ENCODE data around the gene DGKG.

The DGKG gene

GRCh38 chr3:186366206-186366605 lies 4.2 kb upstream of the DGKG start:
- Histone ChIP-seq H3K27ac (ENCODE audit: low read depth, low read length) (no peak overlapping the region), H3K4me1 (ENCODE audit: control insufficient read depth, insufficient read depth, low read length, unreplicated experiment) (no peaks in the 10 kb centered on the region), H3K4me3 (ENCODE audit: low read depth, low read length) (no peak overlapping the region), H3K36me3 (ENCODE audit: insufficient read depth, low read length) (no peaks in the 10 kb centered on the region), H3K27me3 (ENCODE audit: insufficient read depth, low read length) (peaks cover 99% of the 10 kb centered on the region), H2AFZ (ENCODE audit: low read length, unreplicated experiment) (no peak overlapping the region), H3K79me2 (ENCODE audit: control insufficient read depth, insufficient read depth, low read length, unreplicated experiment) (no peaks in the 10 kb centered on the region)

- Histone ChIP-seq H3K27ac (ENCODE audit: low read depth, low read length) (no peak overlapping the region), H3K79me2 (ENCODE audit: control insufficient read depth, insufficient read depth, low read length, unreplicated experiment) (no peaks in the 10 kb centered on the region), H3K4me3 (ENCODE audit: low read depth, low read length) (no peak overlapping the region), H2AFZ (ENCODE audit: low read length, unreplicated experiment) (no peak overlapping the region), H3K4me1 (ENCODE audit: control insufficient read depth, insufficient read depth, low read length, unreplicated experiment) (no peaks in the 10 kb centered on the region), H3K36me3 (ENCODE audit: insufficient read depth, low read length) (no peaks in the 10 kb centered on the region), H3K27me3 (ENCODE audit: insufficient read depth, low read length) (peaks cover 99% of the 10 kb centered on the region)
Measured at GRCh38 chr3:186365202-186365974, 3.4 kb upstream of the DGKG start.

DNA sequence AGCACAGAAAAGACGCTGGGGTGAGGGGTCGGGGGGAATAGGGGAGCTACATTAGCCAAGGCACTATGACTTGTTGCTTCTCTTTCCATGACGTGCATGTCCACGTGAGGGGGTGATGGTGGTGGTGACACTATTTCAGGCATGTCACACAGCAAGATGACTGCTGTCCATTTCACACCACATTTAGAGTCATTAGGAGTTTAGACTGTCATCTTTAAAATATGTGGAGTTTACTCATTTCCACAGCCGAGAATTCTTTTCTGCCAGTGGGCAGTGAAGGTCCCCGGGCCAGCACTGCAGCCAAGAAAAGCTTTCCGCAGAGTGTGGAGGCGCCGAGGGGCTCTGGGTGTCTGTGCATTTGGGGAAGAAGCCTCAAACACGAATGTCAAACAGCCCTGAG lies 954 bp upstream of the DGKG start:
- H3K36me3 ChIP-seq (ENCODE audit: insufficient read depth, low read length) = no peaks in the 10 kb centered on the region

DNA sequence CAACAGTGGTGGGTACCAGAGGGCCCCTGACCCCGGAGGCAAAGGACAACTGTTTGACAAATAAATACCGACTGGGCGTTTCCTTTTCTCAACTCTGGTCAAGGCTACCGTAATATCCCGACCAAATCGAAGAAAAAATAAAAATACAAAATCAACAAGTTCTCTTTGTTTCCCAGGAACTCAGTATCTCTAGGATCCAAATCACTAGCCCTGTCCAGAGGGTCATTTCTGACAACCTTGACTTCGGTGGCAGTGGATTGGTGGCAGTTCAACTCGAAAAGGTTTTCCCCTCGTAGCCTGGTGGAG lies 456 bp upstream of the DGKG start:
- no peaks in the 10 kb centered on the region for H3K36me3 ChIP-seq (ENCODE audit: insufficient read depth, low read length)
- no peaks in the 10 kb centered on the region for H3K4me1 ChIP-seq (ENCODE audit: control insufficient read depth, insufficient read depth, low read length, unreplicated experiment)
- H3K4me3 ChIP-seq (ENCODE audit: low read depth, low read length) = peak overlapping the region; percentile 76
- H3K79me2 ChIP-seq (ENCODE audit: control insufficient read depth, insufficient read depth, low read length, unreplicated experiment) = no peaks in the 10 kb centered on the region
- peaks cover 78% of the 10 kb centered on the region for H3K27me3 ChIP-seq (ENCODE audit: insufficient read depth, low read length)
- no peak overlapping the region for H3K27ac ChIP-seq (ENCODE audit: low read depth, low read length)
- no peak overlapping the region for H2AFZ ChIP-seq (ENCODE audit: low read length, unreplicated experiment)

More for the DNA sequence above, 954 bp upstream of the DGKG start:
- H3K27me3 ChIP-seq (ENCODE audit: insufficient read depth, low read length) = peaks cover 81% of the 10 kb centered on the region
- no peak overlapping the region for H3K27ac ChIP-seq (ENCODE audit: low read depth, low read length)
- H3K79me2 ChIP-seq (ENCODE audit: control insufficient read depth, insufficient read depth, low read length, unreplicated experiment) = no peaks in the 10 kb centered on the region
- no peak overlapping the region for H3K4me3 ChIP-seq (ENCODE audit: low read depth, low read length)
- no peaks in the 10 kb centered on the region for H3K4me1 ChIP-seq (ENCODE audit: control insufficient read depth, insufficient read depth, low read length, unreplicated experiment)
- H2AFZ ChIP-seq (ENCODE audit: low read length, unreplicated experiment) = no peak overlapping the region

DNA sequence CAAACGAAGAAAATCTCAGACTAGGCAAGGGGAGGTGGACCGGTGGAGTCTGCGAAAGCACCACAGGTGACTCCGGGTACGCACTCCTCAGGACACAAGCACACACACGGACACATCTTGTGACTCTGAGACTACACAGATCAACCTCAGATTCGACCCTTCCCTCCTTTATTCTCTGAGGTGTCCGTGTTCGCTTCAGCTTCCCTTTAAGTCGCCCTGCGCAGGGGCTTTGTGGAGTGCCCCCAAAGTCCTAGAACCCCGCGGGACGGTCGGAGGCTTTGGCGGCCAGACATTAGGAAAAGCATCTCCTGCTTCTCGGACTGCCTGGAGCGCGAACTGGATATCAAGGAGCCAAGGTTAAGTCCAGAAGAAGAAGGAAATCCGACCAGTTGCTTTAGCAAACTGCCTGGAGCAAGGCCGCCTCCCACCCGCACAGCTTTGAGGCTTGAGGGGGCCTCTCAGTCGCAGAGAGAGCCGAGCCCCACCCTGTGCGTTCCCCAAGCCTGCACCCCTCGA lies 730 bp downstream of the DGKG start:
- no peaks in the 10 kb centered on the region for H3K36me3 ChIP-seq (ENCODE audit: insufficient read depth, low read length)
- H3K79me2 ChIP-seq (ENCODE audit: control insufficient read depth, insufficient read depth, low read length, unreplicated experiment) = no peaks in the 10 kb centered on the region
- H2AFZ ChIP-seq (ENCODE audit: low read length, unreplicated experiment) = no peak overlapping the region
- no peak overlapping the region for H3K27ac ChIP-seq (ENCODE audit: low read depth, low read length)
- peak overlapping the region; percentile 76 for H3K4me3 ChIP-seq (ENCODE audit: low read depth, low read length)
- H3K4me1 ChIP-seq (ENCODE audit: control insufficient read depth, insufficient read depth, low read length, unreplicated experiment) = no peaks in the 10 kb centered on the region
- peaks cover 66% of the 10 kb centered on the region for H3K27me3 ChIP-seq (ENCODE audit: insufficient read depth, low read length)

DNA sequence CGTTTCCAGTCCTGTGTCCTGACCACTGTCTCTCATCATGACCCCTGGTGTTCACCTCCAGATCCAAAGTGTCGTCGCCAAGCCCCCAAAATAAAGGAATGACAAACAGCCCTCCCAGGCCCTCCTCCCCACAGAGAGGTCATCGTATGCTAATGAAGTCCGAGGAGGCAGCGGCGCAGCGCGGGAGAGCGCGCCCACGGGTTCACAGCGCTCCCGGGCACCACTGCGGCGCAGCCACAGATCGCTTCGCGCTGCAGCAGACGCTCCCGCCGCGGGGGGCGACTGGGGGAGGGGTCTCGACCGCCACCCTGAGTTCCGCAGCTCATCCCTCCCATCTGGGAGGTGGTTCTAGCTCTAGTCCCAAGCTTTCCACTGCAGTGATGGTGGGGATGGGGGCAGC lies 1.3 kb downstream of the DGKG start:
- H3K4me3 ChIP-seq (ENCODE audit: low read depth, low read length) = no peak overlapping the region
- no peaks in the 10 kb centered on the region for H3K79me2 ChIP-seq (ENCODE audit: control insufficient read depth, insufficient read depth, low read length, unreplicated experiment)
- H3K4me1 ChIP-seq (ENCODE audit: control insufficient read depth, insufficient read depth, low read length, unreplicated experiment) = no peaks in the 10 kb centered on the region
- peaks cover 66% of the 10 kb centered on the region for H3K27me3 ChIP-seq (ENCODE audit: insufficient read depth, low read length)
- no peak overlapping the region for H2AFZ ChIP-seq (ENCODE audit: low read length, unreplicated experiment)
- no peak overlapping the region for H3K27ac ChIP-seq (ENCODE audit: low read depth, low read length)
- no peaks in the 10 kb centered on the region for H3K36me3 ChIP-seq (ENCODE audit: insufficient read depth, low read length)

GRCh38 chr3:186359078-186359477 lies 3.0 kb downstream of the DGKG start:
- Histone ChIP-seq H3K27me3 (ENCODE audit: insufficient read depth, low read length) (peaks cover 64% of the 10 kb centered on the region), H2AFZ (ENCODE audit: low read length, unreplicated experiment) (no peak overlapping the region), H3K27ac (ENCODE audit: low read depth, low read length) (no peak overlapping the region), H3K4me3 (ENCODE audit: low read depth, low read length) (no peak overlapping the region), H3K79me2 (ENCODE audit: control insufficient read depth, insufficient read depth, low read length, unreplicated experiment) (no peaks in the 10 kb centered on the region), H3K4me1 (ENCODE audit: control insufficient read depth, insufficient read depth, low read length, unreplicated experiment) (no peaks in the 10 kb centered on the region), H3K36me3 (ENCODE audit: insufficient read depth, low read length) (no peaks in the 10 kb centered on the region)

- Histone ChIP-seq H3K79me2 (ENCODE audit: control insufficient read depth, insufficient read depth, low read length, unreplicated experiment) (no peaks in the 10 kb centered on the region), H2AFZ (ENCODE audit: low read length, unreplicated experiment) (no peak overlapping the region), H3K27me3 (ENCODE audit: insufficient read depth, low read length) (peaks cover 52% of the 10 kb centered on the region), H3K27ac (ENCODE audit: low read depth, low read length) (no peak overlapping the region), H3K4me3 (ENCODE audit: low read depth, low read length) (no peak overlapping the region), H3K36me3 (ENCODE audit: insufficient read depth, low read length) (no peaks in the 10 kb centered on the region), H3K4me1 (ENCODE audit: control insufficient read depth, insufficient read depth, low read length, unreplicated experiment) (no peaks in the 10 kb centered on the region)
Measured at GRCh38 chr3:186356152-186356551, 5.9 kb downstream of the DGKG start.

- Histone ChIP-seq H3K4me1 (ENCODE audit: control insufficient read depth, insufficient read depth, low read length, unreplicated experiment) (no peaks in the 10 kb centered on the region), H2AFZ (ENCODE audit: low read length, unreplicated experiment) (no peak overlapping the region), H3K27ac (ENCODE audit: low read depth, low read length) (no peak overlapping the region), H3K36me3 (ENCODE audit: insufficient read depth, low read length) (no peaks in the 10 kb centered on the region), H3K4me3 (ENCODE audit: low read depth, low read length) (no peak overlapping the region), H3K79me2 (ENCODE audit: control insufficient read depth, insufficient read depth, low read length, unreplicated experiment) (no peaks in the 10 kb centered on the region), H3K27me3 (ENCODE audit: insufficient read depth, low read length) (peaks cover 41% of the 10 kb centered on the region)
Measured at GRCh38 chr3:186354100-186354499, 7.9 kb downstream of the DGKG start.

- H3K4me3 ChIP-seq (ENCODE audit: low read depth, low read length) = no peak overlapping the region
- no peak overlapping the region for H2AFZ ChIP-seq (ENCODE audit: low read length, unreplicated experiment)
- peaks cover 37% of the 10 kb centered on the region for H3K27me3 ChIP-seq (ENCODE audit: insufficient read depth, low read length)
- H3K79me2 ChIP-seq (ENCODE audit: control insufficient read depth, insufficient read depth, low read length, unreplicated experiment) = no peaks in the 10 kb centered on the region
- no peaks in the 10 kb centered on the region for H3K4me1 ChIP-seq (ENCODE audit: control insufficient read depth, insufficient read depth, low read length, unreplicated experiment)
- no peaks in the 10 kb centered on the region for H3K36me3 ChIP-seq (ENCODE audit: insufficient read depth, low read length)
- no peak overlapping the region for H3K27ac ChIP-seq (ENCODE audit: low read depth, low read length)
Measured at GRCh38 chr3:186352369-186352768, 9.7 kb downstream of the DGKG start.

DNA sequence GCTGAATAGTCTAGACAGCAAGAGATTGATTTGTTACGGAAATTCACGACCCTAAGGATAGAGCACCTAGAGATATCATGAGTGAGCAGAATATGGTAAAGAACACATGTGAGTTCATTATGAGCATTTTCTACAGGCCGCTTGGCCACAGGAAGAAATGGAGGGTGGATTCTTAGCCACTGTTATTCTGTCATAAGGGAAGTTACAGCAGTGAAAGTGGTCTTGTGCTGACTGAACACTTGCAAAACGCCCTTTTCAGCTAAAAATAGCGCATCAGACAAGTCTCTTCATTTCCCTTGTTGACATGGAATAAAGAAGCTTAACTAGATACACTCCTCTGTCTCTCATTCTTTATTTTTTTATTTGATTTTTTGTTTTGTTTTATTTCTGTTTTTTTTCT lies 19.8 kb downstream of the DGKG start:
- Histone ChIP-seq H3K27ac (ENCODE audit: low read depth, low read length) (no peak overlapping the region), H3K79me2 (ENCODE audit: control insufficient read depth, insufficient read depth, low read length, unreplicated experiment) (no peaks in the 10 kb centered on the region), H3K27me3 (ENCODE audit: insufficient read depth, low read length) (peaks cover 10% of the 10 kb centered on the region), H2AFZ (ENCODE audit: low read length, unreplicated experiment) (no peak overlapping the region), H3K36me3 (ENCODE audit: insufficient read depth, low read length) (no peaks in the 10 kb centered on the region), H3K4me3 (ENCODE audit: low read depth, low read length) (no peak overlapping the region), H3K4me1 (ENCODE audit: control insufficient read depth, insufficient read depth, low read length, unreplicated experiment) (no peaks in the 10 kb centered on the region)
